Prostate gland (tissue), 2 donors: ENCODE data around the gene ARL4A. TPM values are rescaled to one million over a fixed set of nuclear protein-coding genes. Genes with fewer than 3 reads are reported as not detected.
"Not testable (repeated sequence)": the region's sequence is repeated elsewhere in the genome, so short reads cannot be mapped to it uniquely, and the experiment has no call there.

Experiments used
- DNase-seq: peaks from one replicate; pipeline ENCODE4 v3.0.0-alpha.2; 2019; ENCODE audit warnings: low spot score
- H3K27ac ChIP-seq, 2 donors: fragments of 200-600 bp; sonication (generic); 2 replicates each; pipeline ENCODE4 v1.5.1; 2017 to 2019
- H3K27me3 ChIP-seq: fragments of 200-600 bp; sonication (generic); replicated peaks from 2 replicates; pipeline ENCODE4 v1.5.1; 2019; ENCODE audit not compliant: insufficient read depth
- H3K36me3 ChIP-seq, 2 donors: fragments of 200-600 bp; sonication (generic); 1 replicate in 1 of 2; 2 replicates in 1 of 2; pipeline versions ENCODE4 v1.5.1 to v1.8.1; 2017 to 2019
- H3K4me1 ChIP-seq: fragments of 200-600 bp; sonication (generic); replicated peaks from 2 replicates; pipeline ENCODE4 v1.5.1; 2019
- H3K4me3 ChIP-seq, 2 donors: fragments of 200-600 bp; sonication (generic); 2 replicates each; pipeline ENCODE4 v1.5.1; 2017 to 2019
- H3K9me3 ChIP-seq: fragments of 200-600 bp; sonication (generic); 2 replicates; pipeline ENCODE4 v1.5.1; 2017
- POLR2A ChIP-seq: fragments of 450-650 bp; IDR thresholded peaks from one replicate; pipeline ENCODE4 v1.6.1; 2016; ENCODE audit warnings: antibody characterized with exemption, mild to moderate bottlenecking
- POLR2AphosphoS5 ChIP-seq: sonication (generic); formaldehyde crosslinking; IDR thresholded peaks from one replicate; pipeline ENCODE4 v1.6.1; 2017; ENCODE audit warnings: antibody characterized with exemption
- WGBS: methylation state at CpG from one replicate; pipeline ENCODE4 v1.1.5; 2018; 5-methylcytosine and 5-hydroxymethylcytosine counted together
- intact Hi-C: fragments of 100-400 bp; cut with DNase I; formaldehyde crosslinking; loops from one replicate; pipeline ENCODE4 v1.14.2; 2022
- total RNA-seq, 2 donors: library from RNA; depleted of rRNA; stranded (reverse); fragments of >200 nt; gene quantifications; one replicate each; pipeline ENCODE4 v1.1.0, GENCODE V29; 2016
- TF ChIP-seq, protein P1 (sequence below), 4 experiments: fragments of 200-600 bp in 2 of 4; fragments of 450-650 bp in 2 of 4; sonication (generic) in 2 of 4; IDR thresholded peaks; 1 replicate in 3 of 4; 2 replicates in 1 of 4; pipeline ENCODE4 v1.5.1; 2016 to 2019; ENCODE audit warnings: antibody characterized with exemption in 4 of 4, mild to moderate bottlenecking in 2 of 4, moderate library complexity in 2 of 4

The ARL4A gene
- total RNA-seq, 2 donors from 2014 or later: 34.3 to 37.3 TPM

DNA sequence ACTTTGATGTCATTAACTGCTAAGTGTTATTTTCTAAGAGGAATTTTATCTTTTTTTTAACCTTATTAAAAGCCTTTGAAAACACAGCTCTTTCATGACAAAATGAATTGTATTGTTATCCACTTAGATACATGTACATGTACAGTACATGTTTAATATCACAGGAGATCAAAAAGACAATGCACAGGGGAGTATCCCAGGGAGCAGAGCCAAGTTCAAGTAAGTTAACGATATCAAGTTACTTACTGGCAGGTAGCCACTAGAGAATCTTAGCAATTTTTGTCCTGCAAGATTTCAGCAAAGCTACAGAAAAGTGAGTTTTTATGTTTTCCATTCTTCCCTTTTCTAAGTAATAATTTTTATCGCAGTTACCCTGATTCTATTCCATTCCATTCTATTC, 33.9 kb upstream of the ARL4A start:
- no peaks in the 10 kb centered on the region for H3K9me3 ChIP-seq
- H3K4me3 ChIP-seq: no peak overlapping the region
- TF ChIP-seq POLR2A: no peak
- no peak for TF ChIP-seq POLR2AphosphoS5
- TF ChIP-seq, protein P1, sequence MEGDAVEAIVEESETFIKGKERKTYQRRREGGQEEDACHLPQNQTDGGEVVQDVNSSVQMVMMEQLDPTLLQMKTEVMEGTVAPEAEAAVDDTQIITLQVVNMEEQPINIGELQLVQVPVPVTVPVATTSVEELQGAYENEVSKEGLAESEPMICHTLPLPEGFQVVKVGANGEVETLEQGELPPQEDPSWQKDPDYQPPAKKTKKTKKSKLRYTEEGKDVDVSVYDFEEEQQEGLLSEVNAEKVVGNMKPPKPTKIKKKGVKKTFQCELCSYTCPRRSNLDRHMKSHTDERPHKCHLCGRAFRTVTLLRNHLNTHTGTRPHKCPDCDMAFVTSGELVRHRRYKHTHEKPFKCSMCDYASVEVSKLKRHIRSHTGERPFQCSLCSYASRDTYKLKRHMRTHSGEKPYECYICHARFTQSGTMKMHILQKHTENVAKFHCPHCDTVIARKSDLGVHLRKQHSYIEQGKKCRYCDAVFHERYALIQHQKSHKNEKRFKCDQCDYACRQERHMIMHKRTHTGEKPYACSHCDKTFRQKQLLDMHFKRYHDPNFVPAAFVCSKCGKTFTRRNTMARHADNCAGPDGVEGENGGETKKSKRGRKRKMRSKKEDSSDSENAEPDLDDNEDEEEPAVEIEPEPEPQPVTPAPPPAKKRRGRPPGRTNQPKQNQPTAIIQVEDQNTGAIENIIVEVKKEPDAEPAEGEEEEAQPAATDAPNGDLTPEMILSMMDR (IDR thresholded peaks at IDR 0.05): no peak
- no peaks in the 10 kb centered on the region for H3K4me1 ChIP-seq
- WGBS: 40% methylated on average over 2 of the region's 2 CpGs
- no peaks in the 10 kb centered on the region for H3K27me3 ChIP-seq
- no peak overlapping the region for H3K27ac ChIP-seq
- intact Hi-C loops: no loop called here
- H3K36me3 ChIP-seq: no peaks in the 10 kb centered on the region
- no peak for DNase-seq

DNA sequence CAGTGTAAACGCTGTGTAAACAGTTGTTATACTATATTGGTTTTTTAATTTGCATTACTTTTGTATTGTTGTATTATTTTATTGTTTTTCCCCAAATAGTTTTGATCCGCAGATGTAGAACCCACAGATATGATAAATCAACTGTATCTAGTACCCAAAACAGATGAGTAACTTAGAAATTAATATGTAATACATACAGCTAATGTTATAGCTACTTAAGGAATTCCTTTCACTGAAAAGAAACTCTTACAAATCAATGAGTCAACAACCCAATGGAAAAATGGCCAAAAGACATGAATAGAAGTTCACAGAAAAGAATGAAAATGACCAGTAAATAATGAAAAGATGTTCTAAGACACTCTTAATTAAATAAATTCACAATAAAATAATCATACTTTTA, 32.3 kb upstream of the ARL4A start:
- WGBS: 97% methylated on average over 2 of the region's 2 CpGs
- Histone ChIP-seq H3K4me3 (no peak overlapping the region), H3K27me3 (no peaks in the 10 kb centered on the region), H3K9me3 (no peaks in the 10 kb centered on the region), H3K36me3 (no peaks in the 10 kb centered on the region), H3K27ac (no peak overlapping the region), H3K4me1 (no peaks in the 10 kb centered on the region)
- TF ChIP-seq, protein P1 (IDR thresholded peaks at IDR 0.05): no peak
- TF ChIP-seq POLR2A (no peak), POLR2AphosphoS5 (no peak)
- intact Hi-C loops: no loop called here
- DNase-seq: no peak

DNA sequence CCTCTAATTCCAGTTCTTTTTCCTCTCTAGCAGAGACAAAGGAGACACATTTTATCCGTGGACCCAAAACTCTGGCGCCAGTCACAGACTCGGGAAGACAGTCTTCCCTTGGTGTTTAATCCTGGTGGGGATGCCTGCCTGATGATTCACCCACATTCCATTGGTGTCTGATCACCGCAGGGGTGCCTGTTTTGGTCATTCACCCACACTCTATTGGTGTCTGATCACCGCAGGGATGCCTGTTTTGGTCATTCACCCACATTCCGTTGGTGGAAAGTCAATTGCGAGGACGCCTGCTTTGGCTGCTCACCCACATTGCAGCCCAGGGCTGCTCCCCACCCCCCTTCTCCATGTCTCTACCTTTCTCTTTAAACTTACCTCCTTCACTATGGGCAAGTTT, 27.0 kb upstream of the ARL4A start:
- not testable (repeated sequence) for H3K27ac ChIP-seq
- 83% methylated on average over 8 of the region's 8 CpGs for WGBS

DNA sequence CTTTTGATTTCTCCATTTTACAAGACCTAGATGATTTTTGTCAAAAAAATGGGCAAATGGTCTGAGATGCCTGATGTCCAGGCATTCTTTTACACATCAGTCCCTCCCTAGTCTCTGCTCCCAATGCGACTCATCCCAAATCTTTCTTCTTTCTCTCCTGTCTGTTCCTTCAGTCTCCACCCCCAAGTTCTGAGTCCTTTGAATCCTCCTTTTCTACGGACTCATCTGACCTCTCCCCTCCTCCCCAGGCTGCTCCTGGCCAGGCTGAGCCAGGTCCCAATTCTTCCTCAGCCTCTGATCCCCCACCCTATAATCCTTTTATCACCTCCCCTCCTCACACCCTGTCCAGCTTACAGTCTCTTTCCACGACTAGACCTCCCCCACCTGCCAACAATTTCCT, 26.4 kb upstream of the ARL4A start:
- H3K27me3 ChIP-seq, intact Hi-C loops, H3K4me3 ChIP-seq, DNase-seq, H3K27ac ChIP-seq, H3K36me3 ChIP-seq, H3K9me3 ChIP-seq, H3K4me1 ChIP-seq: not testable (repeated sequence)
- 67% methylated on average over 3 of the region's 3 CpGs for WGBS

More for the DNA sequence above, 27.0 kb upstream of the ARL4A start:
- H3K36me3 ChIP-seq, DNase-seq, H3K4me3 ChIP-seq, intact Hi-C loops, H3K27me3 ChIP-seq, H3K4me1 ChIP-seq, H3K9me3 ChIP-seq: not testable (repeated sequence)

DNA sequence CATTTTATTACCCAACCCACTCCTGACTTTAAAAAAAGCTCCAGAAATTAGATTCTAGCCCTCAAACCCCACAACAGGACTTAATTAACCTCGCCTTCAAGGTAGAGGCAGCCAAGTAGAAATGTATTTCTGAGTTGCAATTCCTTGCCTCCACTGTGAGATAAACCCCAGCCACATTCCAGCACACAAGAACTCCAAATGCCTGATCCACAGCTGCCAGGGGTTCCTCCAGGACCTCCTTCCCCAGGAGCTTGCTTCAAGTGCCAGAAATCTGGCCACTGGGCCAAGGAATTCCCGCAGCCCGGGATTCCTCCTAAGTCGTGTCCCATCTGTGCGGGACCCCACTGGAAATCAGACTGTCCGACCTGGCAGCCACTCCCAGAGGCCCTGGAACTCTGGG, 25.9 kb upstream of the ARL4A start:
- H3K36me3 ChIP-seq: no peaks in the 10 kb centered on the region
- 92% methylated on average over 6 of the region's 6 CpGs for WGBS
- H3K27ac ChIP-seq: no peak overlapping the region
- no peak overlapping the region for H3K4me3 ChIP-seq
- no peak for DNase-seq
- no peaks in the 10 kb centered on the region for H3K27me3 ChIP-seq
- H3K9me3 ChIP-seq: no peaks in the 10 kb centered on the region
- TF ChIP-seq, protein P1 (IDR thresholded peaks at IDR 0.05): no peak
- TF ChIP-seq POLR2A (no peak), POLR2AphosphoS5 (no peak)
- intact Hi-C loops: no loop called here
- no peaks in the 10 kb centered on the region for H3K4me1 ChIP-seq

DNA sequence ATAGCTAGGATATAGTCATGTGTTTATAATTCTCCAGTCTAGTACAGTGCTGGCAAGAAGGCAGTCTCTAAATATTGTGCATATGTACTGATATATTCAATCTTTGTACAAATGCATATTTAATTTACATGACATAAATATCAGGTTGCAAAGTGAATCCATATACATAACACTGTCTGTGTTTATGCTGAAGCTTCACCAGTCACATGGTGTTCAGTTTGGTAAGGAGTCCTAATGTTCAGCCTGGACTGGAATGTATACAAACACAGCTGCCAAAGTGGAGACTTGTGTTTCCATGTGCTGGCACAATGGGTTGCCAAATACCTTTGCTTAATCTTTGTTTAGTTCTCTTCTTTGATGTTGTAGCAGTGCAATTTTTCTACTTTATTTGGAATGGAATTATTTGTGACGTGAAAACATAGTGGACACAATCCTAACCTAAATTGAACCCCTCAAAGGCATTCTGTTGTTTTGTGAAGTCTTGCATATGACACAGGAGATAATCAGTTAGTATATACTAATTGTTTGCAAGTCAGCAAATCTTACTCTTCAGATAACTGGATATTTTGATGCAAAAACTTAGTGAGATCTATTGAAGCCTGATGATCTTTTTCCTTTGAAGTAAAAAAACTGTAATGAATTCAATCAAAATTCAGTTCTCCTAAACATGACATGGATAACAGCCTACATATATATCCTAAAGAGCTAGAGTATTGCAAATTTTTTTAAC, 17.3 kb upstream of the ARL4A start:
- H3K4me1 ChIP-seq: no peaks in the 10 kb centered on the region
- H3K27me3 ChIP-seq: no peaks in the 10 kb centered on the region
- DNase-seq: peak; percentile 54
- intact Hi-C loops: no loop called here
- H3K4me3 ChIP-seq: no peak overlapping the region
- peak overlapping the region; percentile 16 to 26 for H3K27ac ChIP-seq
- no peaks in the 10 kb centered on the region for H3K9me3 ChIP-seq
- TF ChIP-seq, protein P1 (IDR thresholded peaks at IDR 0.05): no peak
- TF ChIP-seq POLR2AphosphoS5 (peak; percentile 72), POLR2A (no peak)
- H3K36me3 ChIP-seq: no peaks in the 10 kb centered on the region
- WGBS: 13% methylated on average over 1 of the region's 1 CpG
